Naive thymus-derived CD8-positive, alpha-beta T cell (primary cell): ENCODE results near the gene RNF40. TPM values are rescaled to one million over a fixed set of nuclear protein-coding genes. Genes with fewer than 3 reads are reported as not detected.

Experiments
- ATAC-seq, 2 donors: fragments of 150-1000 bp; cut with Tn5 transposase in 1 of 2; sonication (Bioruptor Pico), chemical (Tn5 transposase) in 1 of 2; 1 replicate in 1 of 2; 2 replicates in 1 of 2; pipeline ENCODE4 v1.10.0; 2021; ENCODE audit warnings: mild to moderate bottlenecking in 2 of 2, moderate library complexity in 2 of 2
- POLR2A ChIA-PET: fragments of 350-600 bp; sonication (Branson Sonifier 250); formaldehyde crosslinking; loops from one replicate; lab custom pipeline; 2021; ENCODE audit warnings: antibody characterized with exemption; lab: Charles Lee
- DNase-seq, 10 donors: peaks; one replicate each; pipeline versions ENCODE4 v3.0.0 to v3.0.0-alpha.2; 2020 to 2022
- H3K27ac Mint-ChIP-seq, 10 donors: one replicate each; pipeline ENCODE4 v1.8.0; 2020 to 2022; ENCODE audit warnings: mild to moderate bottlenecking in 10 of 10, mixed read lengths in 10 of 10, moderate library complexity in 4 of 10, inconsistent platforms in 1 of 10
- H3K27me3 Mint-ChIP-seq, 5 donors: one replicate each; pipeline ENCODE4 v1.8.0; 2021 to 2022; ENCODE audit warnings: mixed read lengths in 5 of 5
- H3K36me3 Mint-ChIP-seq, 3 donors: one replicate each; pipeline ENCODE4 v1.8.0; 2020 to 2022; ENCODE audit warnings: mixed read lengths in 3 of 3, mild to moderate bottlenecking in 2 of 3, inconsistent platforms in 1 of 3
- H3K4me1 Mint-ChIP-seq, 4 donors: one replicate each; pipeline ENCODE4 v1.8.0; 2021 to 2022; ENCODE audit warnings: mixed read lengths in 4 of 4
- H3K4me3 Mint-ChIP-seq, 10 donors: one replicate each; pipeline ENCODE4 v1.8.0; 2020 to 2022; ENCODE audit warnings: mild to moderate bottlenecking in 10 of 10, mixed read lengths in 10 of 10, moderate library complexity in 6 of 10, inconsistent platforms in 1 of 10
- H3K9me3 Mint-ChIP-seq, 9 donors: one replicate each; pipeline ENCODE4 v1.8.0; 2020 to 2022; ENCODE audit warnings: mixed read lengths in 9 of 9, mild to moderate bottlenecking in 3 of 9, inconsistent platforms in 1 of 9, moderate library complexity in 1 of 9
- polyA plus RNA-seq, 3 donors: library from polyadenylated mRNA; unstranded; fragments of 300-500 nt; fragmentation: Illumina TruSeq; gene quantifications; one replicate each; pipeline ENCODE4 v1.2.3, GENCODE V29; 2021
- total RNA-seq, 8 experiments: library from RNA in 2 of 8; stranded (reverse) in 2 of 8; gene quantifications; one replicate each; pipeline ENCODE4 v1.2.3 and lab custom pipeline; 2021 to 2026

The RNF40 gene
- total and polyA plus RNA-seq, 5 experiments from 2014 or later: 24.4 to 114 (median 52.4) TPM

- Mint-ChIP-seq H3K4me1 (peaks cover 8 to 26% (median 14%) of the 10 kb centered on the region in 4 donors), H3K27me3 (no peaks in the 10 kb centered on the region), H3K36me3 (peaks cover 0 to 29% (median 5%) of the 10 kb centered on the region in 3 donors), H3K4me3 (no peak overlapping the region), H3K9me3 (no peaks in the 10 kb centered on the region), H3K27ac (no peak overlapping the region)
- DNase-seq (no peak), ATAC-seq (no peak)
- POLR2A ChIA-PET: interaction anchor here (0.8 kb wide), 1 partner anchor 9 kb away, joined by 4 read pairs; the partner anchor contains the start of gene PHKG2
Observed at GRCh38 chr16:30757316-30757715, 4.8 kb upstream of the RNF40 start.

- H3K9me3 Mint-ChIP-seq: no peaks in the 10 kb centered on the region
- H3K4me3 Mint-ChIP-seq: peak overlapping the region in 3 of 10 donors; percentile 11 to 73 (median 45)
- H3K36me3 Mint-ChIP-seq: peaks cover 0 to 21% (median 3%) of the 10 kb centered on the region in 3 donors
- POLR2A ChIA-PET: interaction anchor here (0.6 to 1.6 kb wide), 3 partner anchors 11 to 755 kb away, joined by 3 to 8 read pairs (median 7); partner anchors contain the start of gene PHKG2
- peaks cover 12 to 42% (median 30%) of the 10 kb centered on the region in 4 donors for H3K4me1 Mint-ChIP-seq
- H3K27ac Mint-ChIP-seq: peak overlapping the region in 4 of 10 donors; percentile 27 to 65 (median 38)
- ATAC-seq (no peak), DNase-seq (no peak)
- H3K27me3 Mint-ChIP-seq: no peaks in the 10 kb centered on the region
Observed at GRCh38 chr16:30758988-30759491, 3.1 kb upstream of the RNF40 start.

- Mint-ChIP-seq H3K27me3 (no peaks in the 10 kb centered on the region), H3K9me3 (no peaks in the 10 kb centered on the region), H3K36me3 (peaks cover 0 to 21% (median 3%) of the 10 kb centered on the region in 3 donors), H3K4me3 (peak overlapping the region in 7 of 10 donors; percentile 15 to 99 (median 96)), H3K4me1 (peaks cover 12 to 43% (median 31%) of the 10 kb centered on the region in 4 donors), H3K27ac (peak overlapping the region in 3 of 10 donors; percentile 8 to 88 (median 29))
- no peak for ATAC-seq
- POLR2A ChIA-PET: interaction anchor here (0.6 to 1.6 kb wide), 4 partner anchors 10 to 64 kb away, joined by 3 to 8 read pairs (median 5); partner anchors contain the start of gene PHKG2
- DNase-seq: no peak
Observed at GRCh38 chr16:30760001-30760559, 2.0 kb upstream of the RNF40 start.

DNA sequence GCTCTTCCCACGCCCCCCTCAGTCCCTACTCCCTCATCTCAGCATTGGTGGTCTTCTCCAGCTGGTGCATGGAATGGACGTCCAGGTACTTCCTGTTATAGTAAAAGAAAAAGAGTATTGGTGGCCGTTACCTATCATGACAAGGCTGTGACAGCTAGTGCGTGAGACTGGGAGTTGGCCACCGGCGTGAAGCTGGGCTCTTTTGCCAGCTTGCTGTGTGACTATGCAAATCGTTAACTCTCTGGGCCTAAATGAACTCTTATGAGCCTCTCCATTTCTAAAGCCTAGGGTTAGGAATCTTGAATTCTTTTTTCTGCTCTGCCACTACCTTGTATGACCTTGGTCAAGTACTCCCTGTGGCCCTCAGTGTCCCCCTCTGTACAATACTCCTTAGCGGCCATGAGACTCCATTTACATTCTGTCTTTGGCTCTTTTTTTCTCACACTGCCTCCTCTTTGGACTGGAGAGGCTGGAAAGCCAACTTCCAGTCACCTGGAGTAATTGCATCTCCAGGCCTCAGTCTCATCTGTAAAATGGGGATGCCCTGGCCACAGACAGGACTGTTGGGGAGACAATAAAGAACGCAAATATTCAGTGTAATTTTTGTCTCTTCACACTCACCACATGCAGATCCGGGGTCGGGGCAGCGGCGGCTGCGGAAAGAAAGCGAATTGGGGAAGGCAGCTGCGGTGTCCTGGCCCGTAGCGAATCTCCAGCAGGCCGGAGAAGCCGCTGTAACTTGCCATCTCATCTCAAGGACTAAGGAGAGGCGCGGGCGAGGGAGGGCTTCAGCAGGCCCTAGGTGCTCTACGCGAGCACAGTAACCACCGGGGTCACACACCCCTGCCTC is 1.3 kb upstream of the RNF40 start:
- peak in 1 of 10 donors; percentile 9 for DNase-seq
- peaks cover 0 to 25% (median 3%) of the 10 kb centered on the region in 3 donors for H3K36me3 Mint-ChIP-seq
- H3K27me3 Mint-ChIP-seq: no peaks in the 10 kb centered on the region
- no peak for ATAC-seq
- H3K9me3 Mint-ChIP-seq: no peaks in the 10 kb centered on the region
- POLR2A ChIA-PET: interaction anchor here (0.8 to 1.6 kb wide), 3 partner anchors 13 to 65 kb away, joined by 3 to 8 read pairs (median 3); partner anchors contain the start of gene PHKG2
- H3K27ac Mint-ChIP-seq: peak overlapping the region; percentile 2 to 97 (median 94)
- H3K4me3 Mint-ChIP-seq: peak overlapping the region; percentile 85 to 99 (median 96)
- H3K4me1 Mint-ChIP-seq: peaks cover 12 to 43% (median 31%) of the 10 kb centered on the region in 4 donors

DNA sequence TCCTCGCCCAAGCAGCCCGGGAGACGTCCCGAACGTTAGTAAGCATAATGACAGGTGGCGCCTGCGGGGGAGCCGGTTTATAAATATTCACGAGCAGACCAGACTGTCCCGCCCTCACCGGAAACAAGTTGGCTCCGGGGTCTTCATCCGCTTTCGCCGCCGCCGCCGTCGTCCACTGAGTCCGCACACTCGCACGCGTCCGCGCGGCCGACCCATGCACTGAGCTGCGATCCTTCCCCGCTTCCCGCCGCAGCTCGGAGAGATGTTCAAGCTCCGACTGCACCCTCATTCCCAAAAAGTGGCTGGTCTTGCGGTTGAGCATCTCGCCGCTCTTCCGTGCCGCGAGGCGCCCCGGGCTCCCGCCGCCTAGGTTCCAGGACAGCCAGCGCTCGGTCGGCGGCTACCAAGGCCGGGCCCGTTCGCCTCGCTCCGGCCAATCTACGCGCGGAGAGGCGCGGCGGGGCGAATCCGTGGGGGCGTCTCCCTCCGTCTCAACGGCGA is 645 bp upstream of the RNF40 start:
- H3K36me3 Mint-ChIP-seq: peaks cover 0 to 29% (median 5%) of the 10 kb centered on the region in 3 donors
- H3K4me3 Mint-ChIP-seq: peak overlapping the region; percentile 85 to 99 (median 96)

DNA sequence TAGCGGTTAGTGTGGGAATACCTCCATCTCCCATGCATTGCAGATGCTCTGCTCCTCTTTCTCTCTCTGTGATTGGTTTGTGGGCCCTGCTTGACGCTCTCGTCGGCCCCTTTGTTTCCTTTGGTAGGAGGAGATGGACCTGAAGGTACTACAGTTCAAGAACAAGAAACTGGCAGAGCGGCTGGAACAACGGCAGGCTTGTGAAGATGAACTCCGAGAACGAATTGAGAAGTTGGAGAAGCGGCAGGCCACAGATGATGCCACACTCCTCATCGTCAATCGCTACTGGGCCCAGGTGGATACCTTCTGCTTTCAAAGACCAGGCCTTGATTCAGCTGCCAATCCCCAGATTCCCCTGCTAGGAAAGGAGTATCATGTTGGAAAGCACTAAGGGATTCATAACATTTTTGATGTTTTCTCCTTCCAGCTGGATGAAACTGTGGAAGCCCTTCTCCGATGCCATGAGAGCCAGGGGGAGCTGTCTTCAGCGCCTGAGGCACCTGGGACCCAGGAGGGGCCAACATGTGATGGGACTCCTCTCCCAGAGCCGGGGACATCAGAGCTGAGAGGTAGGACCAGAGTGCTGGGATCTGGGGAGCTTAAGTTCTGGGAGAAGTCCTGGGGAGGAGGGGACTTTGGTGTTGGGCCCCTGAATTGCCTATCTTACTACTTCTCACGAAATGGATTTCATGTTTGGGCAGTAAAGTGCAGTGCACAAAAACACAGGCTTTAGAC is 1.0 kb downstream of the RNF40 start:
- peaks cover 18 to 55% (median 35%) of the 10 kb centered on the region in 4 donors for H3K4me1 Mint-ChIP-seq
- H3K27me3 Mint-ChIP-seq: no peaks in the 10 kb centered on the region
- H3K4me3 Mint-ChIP-seq: peak overlapping the region; percentile 85 to 99 (median 96)
- ATAC-seq (no peak), DNase-seq (no peak)
- POLR2A ChIA-PET: interaction anchor here (0.6 to 1.5 kb wide), 10 partner anchors 9 to 340 kb away, joined by 3 to 8 read pairs (median 3); partner anchors contain the start of gene PHKG2
- H3K9me3 Mint-ChIP-seq: no peaks in the 10 kb centered on the region
- H3K27ac Mint-ChIP-seq: peak overlapping the region; percentile 88 to 97 (median 94)
- H3K36me3 Mint-ChIP-seq: peaks cover 0 to 45% (median 15%) of the 10 kb centered on the region in 3 donors

More for the DNA sequence above, 645 bp upstream of the RNF40 start:
- Mint-ChIP-seq H3K9me3 (no peaks in the 10 kb centered on the region), H3K27me3 (no peaks in the 10 kb centered on the region), H3K4me1 (peaks cover 13 to 43% (median 31%) of the 10 kb centered on the region in 4 donors), H3K27ac (peak overlapping the region; percentile 80 to 97 (median 94))
- peak in 7 of 10 donors; percentile 21 to 72 (median 27) for DNase-seq
- POLR2A ChIA-PET: interaction anchor here (1.0 kb wide), 1 partner anchor 44 kb away, joined by 3 read pairs; no protein-coding TSS in a partner anchor
- ATAC-seq: peak; percentile 46 to 53

- DNase-seq (no peak), ATAC-seq (no peak)
- H3K36me3 Mint-ChIP-seq: peaks cover 0 to 52% (median 18%) of the 10 kb centered on the region in 3 donors
- peaks cover 20 to 51% (median 35%) of the 10 kb centered on the region in 4 donors for H3K4me1 Mint-ChIP-seq
- peak overlapping the region in 7 of 10 donors; percentile 57 to 99 (median 94) for H3K4me3 Mint-ChIP-seq
- POLR2A ChIA-PET: interaction anchor here (0.6 to 1.5 kb wide), 3 partner anchors 13 to 102 kb away, joined by 3 to 5 read pairs (median 3); no protein-coding TSS in a partner anchor
- H3K9me3 Mint-ChIP-seq: no peaks in the 10 kb centered on the region
- H3K27ac Mint-ChIP-seq: peak overlapping the region in 4 of 10 donors; percentile 12 to 95 (median 56)
- no peaks in the 10 kb centered on the region for H3K27me3 Mint-ChIP-seq
Observed at GRCh38 chr16:30764086-30764485, 2.0 kb downstream of the RNF40 start.

DNA sequence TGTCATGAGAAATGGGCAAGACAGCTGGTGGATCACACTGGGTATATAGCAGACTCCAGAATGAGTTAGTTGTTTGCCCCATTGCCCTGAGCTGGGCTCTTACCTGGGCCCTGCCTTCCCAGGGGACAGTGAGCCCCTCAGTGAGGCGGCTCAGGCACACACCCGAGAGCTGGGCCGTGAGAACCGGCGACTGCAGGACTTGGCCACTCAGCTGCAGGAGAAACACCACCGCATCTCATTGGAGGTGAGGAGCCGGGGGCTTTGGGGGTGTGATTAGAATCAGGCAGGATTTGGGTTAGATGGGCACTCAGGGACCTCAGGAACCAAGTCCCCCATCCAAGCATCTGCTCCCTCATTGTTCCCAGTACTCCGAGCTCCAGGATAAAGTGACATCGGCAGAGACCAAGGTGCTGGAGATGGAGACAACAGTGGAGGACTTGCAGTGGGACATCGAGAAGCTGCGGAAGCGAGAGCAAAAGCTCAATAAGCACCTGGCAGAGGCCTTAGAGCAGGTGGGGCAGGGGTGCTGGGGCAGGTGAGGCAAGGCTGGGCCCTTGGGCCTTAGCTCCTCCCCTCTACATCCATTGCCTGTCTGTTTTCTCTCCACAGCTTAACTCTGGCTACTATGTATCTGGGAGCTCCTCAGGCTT is 2.8 kb downstream of the RNF40 start:
- Mint-ChIP-seq H3K27me3 (no peaks in the 10 kb centered on the region), H3K4me3 (no peak overlapping the region), H3K9me3 (no peaks in the 10 kb centered on the region), H3K4me1 (peaks cover 20 to 43% (median 36%) of the 10 kb centered on the region in 4 donors), H3K27ac (peak overlapping the region in 1 of 10 donors; percentile 60), H3K36me3 (peaks cover 0 to 59% (median 18%) of the 10 kb centered on the region in 3 donors)
- DNase-seq: no peak
- no peak for ATAC-seq
- POLR2A ChIA-PET: interaction anchor here (1.3 to 1.5 kb wide), 2 partner anchors 49 to 103 kb away, joined by 3 read pairs; no protein-coding TSS in a partner anchor

DNA sequence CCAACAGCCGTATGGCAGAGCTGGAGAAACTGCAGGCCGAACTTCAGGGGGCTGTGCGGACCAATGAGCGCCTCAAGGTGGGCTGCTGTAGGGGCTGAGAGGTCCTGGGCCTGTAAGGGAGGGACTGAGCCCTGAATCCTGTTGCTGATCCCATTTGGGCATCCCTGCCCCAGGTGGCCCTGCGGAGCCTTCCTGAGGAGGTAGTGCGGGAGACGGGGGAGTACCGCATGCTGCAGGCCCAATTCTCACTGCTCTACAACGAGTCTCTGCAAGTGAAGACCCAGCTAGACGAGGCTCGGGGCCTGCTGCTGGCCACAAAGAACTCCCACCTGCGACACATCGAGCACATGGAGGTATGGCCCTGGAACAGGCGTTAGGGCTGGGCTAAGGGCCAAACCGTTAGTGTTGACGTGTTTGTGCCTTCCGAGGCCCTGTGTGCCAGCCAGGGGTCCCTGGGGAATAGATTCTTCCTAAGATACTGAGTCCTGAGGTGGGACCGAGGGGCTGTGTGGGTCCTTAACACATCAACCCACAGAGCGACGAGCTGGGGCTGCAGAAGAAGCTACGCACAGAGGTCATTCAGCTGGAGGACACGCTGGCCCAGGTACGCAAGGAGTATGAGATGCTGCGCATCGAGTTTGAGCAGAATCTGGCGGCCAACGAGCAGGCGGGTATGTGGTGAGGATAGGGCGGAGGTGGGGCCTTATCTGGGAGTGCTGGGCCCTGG is 4.2 kb downstream of the RNF40 start:
- Mint-ChIP-seq H3K36me3 (peaks cover 0 to 73% (median 22%) of the 10 kb centered on the region in 3 donors), H3K9me3 (no peaks in the 10 kb centered on the region), H3K27me3 (no peaks in the 10 kb centered on the region), H3K4me3 (no peak overlapping the region), H3K27ac (peak overlapping the region in 1 of 10 donors; percentile 33), H3K4me1 (peaks cover 14 to 34% (median 27%) of the 10 kb centered on the region in 4 donors)
- no peak for DNase-seq
- POLR2A ChIA-PET: interaction anchor here (0.5 to 0.7 kb wide), 2 partner anchors 842 to 956 kb away, joined by 3 read pairs; no protein-coding TSS in a partner anchor
- ATAC-seq: no peak

- peaks cover 13 to 32% (median 26%) of the 10 kb centered on the region in 4 donors for H3K4me1 Mint-ChIP-seq
- no peaks in the 10 kb centered on the region for H3K27me3 Mint-ChIP-seq
- H3K27ac Mint-ChIP-seq: peak overlapping the region in 2 of 10 donors; percentile 33 to 82
- H3K36me3 Mint-ChIP-seq: peaks cover 0 to 79% (median 22%) of the 10 kb centered on the region in 3 donors
- POLR2A ChIA-PET: interaction anchor here (0.5 to 0.7 kb wide), 2 partner anchors 843 to 957 kb away, joined by 3 read pairs; no protein-coding TSS in a partner anchor
- DNase-seq: no peak
- no peaks in the 10 kb centered on the region for H3K9me3 Mint-ChIP-seq
- no peak overlapping the region for H3K4me3 Mint-ChIP-seq
- no peak for ATAC-seq
Observed at GRCh38 chr16:30766933-30767284, 4.8 kb downstream of the RNF40 start.
